HEK293T (cell line): ENCODE results near the gene RBM8A.

ENCODE experiments used
- ARNT ChIP-seq: fragments of 450-650 bp; IDR thresholded peaks from 2 replicates; pipeline ENCODE4 v1.6.1; 2017; ENCODE audit warnings: mild to moderate bottlenecking
- BHLHE40 ChIP-seq: fragments of 450-650 bp; IDR thresholded peaks from 2 replicates; pipeline ENCODE4 v1.6.1; 2016; ENCODE audit warnings: mild to moderate bottlenecking, moderate library complexity, borderline replicate concordance
- ELF4 ChIP-seq: fragments of 450-650 bp; IDR thresholded peaks from 2 replicates; pipeline ENCODE4 v1.6.1; 2017; ENCODE audit warnings: antibody characterized with exemption
- FOXA1 ChIP-seq: fragments of 450-650 bp; IDR thresholded peaks from 2 replicates; pipeline ENCODE4 v1.6.1; 2016; ENCODE audit warnings: mild to moderate bottlenecking
- FOXK2 ChIP-seq: fragments of 450-650 bp; IDR thresholded peaks from 2 replicates; pipeline ENCODE4 v1.6.1; 2016; ENCODE audit warnings: mild to moderate bottlenecking
- FOXM1 ChIP-seq: fragments of 450-650 bp; IDR thresholded peaks from 2 replicates; pipeline ENCODE4 v1.6.1; 2017; ENCODE audit warnings: mild to moderate bottlenecking, borderline replicate concordance
- HDGF ChIP-seq: fragments of 450-650 bp; IDR thresholded peaks from 2 replicates; pipeline ENCODE4 v1.6.1; 2017; ENCODE audit warnings: antibody characterized with exemption, borderline replicate concordance
- NFRKB ChIP-seq: fragments of 450-650 bp; IDR thresholded peaks from 2 replicates; pipeline ENCODE4 v1.6.1; 2016; ENCODE audit warnings: mild to moderate bottlenecking, moderate library complexity
- SP1 ChIP-seq: fragments of 450-650 bp; IDR thresholded peaks from 2 replicates; pipeline ENCODE4 v1.6.1; 2017
- SUZ12 ChIP-seq: fragments of 450-650 bp; IDR thresholded peaks from 2 replicates; pipeline ENCODE4 v1.6.1; 2016; ENCODE audit warnings: mild to moderate bottlenecking
- TARDBP ChIP-seq: fragments of 450-650 bp; IDR thresholded peaks from 2 replicates; pipeline ENCODE4 v1.6.1; 2016
- ZNF384 ChIP-seq: fragments of 450-650 bp; IDR thresholded peaks from 2 replicates; pipeline ENCODE4 v1.6.1; 2016
- TF ChIP-seq, protein P1 (sequence below): fragments of 450-650 bp; IDR thresholded peaks from 2 replicates; pipeline ENCODE4 v1.6.1; 2016

DNA sequence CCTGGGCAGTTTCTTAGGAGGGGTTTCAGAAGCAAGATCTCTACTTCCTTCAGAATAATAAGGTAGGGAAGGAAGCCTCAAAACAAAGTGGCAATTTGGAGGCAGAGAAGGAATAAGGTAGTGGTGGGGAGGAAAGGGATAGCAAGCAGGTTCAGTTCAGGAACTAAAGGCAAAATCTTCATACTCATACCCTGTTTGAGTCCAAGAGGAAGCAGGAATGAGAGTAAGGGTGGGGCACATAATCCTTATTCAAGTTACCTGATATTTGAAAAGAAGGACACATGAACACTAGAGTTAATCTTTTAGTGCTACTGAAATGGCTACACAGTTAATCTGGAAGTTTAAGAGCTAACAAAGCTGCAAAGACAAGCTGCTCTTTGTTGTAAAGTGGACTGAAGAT, 8.4 kb upstream of the RBM8A start:
- TF ChIP-seq ZNF384 (no peak), FOXK2 (no peak), NFRKB (no peak), BHLHE40 (no peak), ELF4 (no peak), SUZ12 (no peak), TARDBP (no peak), ARNT (no peak), FOXM1 (no peak), SP1 (no peak), FOXA1 (no peak), HDGF (no peak)
- TF ChIP-seq, protein P1, sequence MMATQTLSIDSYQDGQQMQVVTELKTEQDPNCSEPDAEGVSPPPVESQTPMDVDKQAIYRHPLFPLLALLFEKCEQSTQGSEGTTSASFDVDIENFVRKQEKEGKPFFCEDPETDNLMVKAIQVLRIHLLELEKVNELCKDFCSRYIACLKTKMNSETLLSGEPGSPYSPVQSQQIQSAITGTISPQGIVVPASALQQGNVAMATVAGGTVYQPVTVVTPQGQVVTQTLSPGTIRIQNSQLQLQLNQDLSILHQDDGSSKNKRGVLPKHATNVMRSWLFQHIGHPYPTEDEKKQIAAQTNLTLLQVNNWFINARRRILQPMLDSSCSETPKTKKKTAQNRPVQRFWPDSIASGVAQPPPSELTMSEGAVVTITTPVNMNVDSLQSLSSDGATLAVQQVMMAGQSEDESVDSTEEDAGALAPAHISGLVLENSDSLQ: no peak
